Heart left ventricle (tissue), 13 donors: ENCODE measurements around the gene SPDYE16.
"Not testable (repeated sequence)": the region's sequence is repeated elsewhere in the genome, so short reads cannot be mapped to it uniquely, and the experiment has no call there.

Experiments
- CTCF ChIP-seq, 12 donors: fragments of 200-600 bp; sonication (generic) in 4 of 12; IDR thresholded peaks; one replicate each; pipeline versions ENCODE4 v1.5.0 to v1.8.0; 2018 to 2022; ENCODE audit warnings: antibody characterized with exemption in 12 of 12, mild to moderate bottlenecking in 5 of 12
- POLR2A ChIP-seq, 2 donors: fragments of 450-650 bp; IDR thresholded peaks; one replicate each; pipeline ENCODE4 v1.6.1; 2017; ENCODE audit warnings: antibody characterized with exemption in 2 of 2, mild to moderate bottlenecking in 2 of 2, moderate library complexity in 2 of 2
- donor health status: ischemic (EF 13 %, LVEDD 7.1; RV severe dilation, severe dysfunction).
- donor health status: DM: no; HTN: yes; CAD: no.
- donor health status: DM: no; HTN: no; CAD: no.
- donor health status: ischemic (EF 25% LVEDD 6.9; RV normal size, moderate dysfunction).
- donor health status: ischemic (EF 25% LVEDD 5.7; RV mildly dilated, moderate dysfunction).
- donor health status: ischemic (EF 35%, LVEDD 5.7; RV mildly dilated, moderate dysfunction).
- donor health status: nonischemic (EF 11% LVEDD 7.7; RV severe dilation, severe dysfunction).
- donor health status: DM: yes; HTN: yes; CAD: no.
- donor health status: PGD.
- donor health status: ischemic (EF 29% LVEDD 5.4; RV normal size, mild dysfunction).
- donor health status: nonischemic (EF 23%, LVEDD 6.1; RV moderate dilation, normal function).

DNA sequence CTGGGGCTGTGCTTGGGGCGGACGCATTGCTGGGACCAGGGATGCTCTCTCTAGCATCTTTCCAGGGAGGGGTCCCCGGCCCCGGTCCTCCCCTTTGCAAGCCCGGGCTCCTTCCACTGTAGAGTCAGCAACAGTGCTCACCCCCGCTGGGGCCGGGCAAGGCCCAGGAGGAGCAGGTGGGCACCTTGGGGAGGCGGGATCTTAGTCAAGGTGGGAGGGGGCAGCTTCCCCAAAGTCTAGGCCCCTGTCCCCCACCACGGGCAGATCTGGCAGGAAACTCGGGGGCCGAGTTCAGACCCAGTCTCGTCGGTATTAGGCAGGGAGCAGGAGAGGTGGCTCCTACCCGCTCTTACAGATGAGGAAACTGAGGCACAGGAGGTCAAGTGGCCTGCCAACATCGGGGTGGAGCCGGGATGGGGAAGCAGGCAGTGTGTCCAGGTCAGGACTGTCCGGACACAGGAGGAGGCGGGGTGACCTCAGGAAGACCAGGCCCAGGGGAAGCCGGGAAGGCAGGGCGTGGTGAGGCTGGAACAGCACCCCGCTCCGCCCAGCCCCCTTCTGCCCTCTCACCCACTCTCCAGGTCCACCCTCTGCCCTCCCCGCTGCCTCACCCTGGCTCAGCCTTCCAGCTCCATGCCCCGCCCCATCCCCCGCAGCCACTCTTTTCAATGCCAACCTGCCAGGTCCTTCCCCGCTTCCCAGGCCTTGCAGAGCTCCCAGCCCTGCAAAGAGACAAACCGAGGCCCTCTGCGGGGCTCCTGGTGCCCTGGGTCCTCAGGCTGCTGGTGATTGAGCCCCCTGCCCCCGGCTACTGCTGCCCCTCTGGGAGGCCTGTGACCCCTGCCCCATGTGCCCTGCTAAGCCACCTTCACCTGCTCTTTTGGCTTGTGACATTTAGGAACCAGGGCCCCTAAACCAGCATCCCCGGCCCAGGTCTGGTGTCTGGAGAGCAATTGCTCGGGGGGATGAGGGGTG lies 30.9 kb downstream of the SPDYE16 start:
- TF ChIP-seq CTCF, POLR2A (IDR thresholded peaks at IDR 0.05): not testable (repeated sequence)
